ENCODE data around the gene GIT1. TPM values are rescaled to one million over a fixed set of nuclear protein-coding genes. Genes with fewer than 3 reads are reported as not detected.
A peak's percentile ranks its signal among the peaks of the same experiment; 100 is the strongest.

GIT1 gene
- total and polyA plus RNA-seq, 2 of the 13 experiments (the other 11 are each of a cell fraction or from before 2014, with no cell fraction given), result 14.2 to 30.8 TPM

DNA sequence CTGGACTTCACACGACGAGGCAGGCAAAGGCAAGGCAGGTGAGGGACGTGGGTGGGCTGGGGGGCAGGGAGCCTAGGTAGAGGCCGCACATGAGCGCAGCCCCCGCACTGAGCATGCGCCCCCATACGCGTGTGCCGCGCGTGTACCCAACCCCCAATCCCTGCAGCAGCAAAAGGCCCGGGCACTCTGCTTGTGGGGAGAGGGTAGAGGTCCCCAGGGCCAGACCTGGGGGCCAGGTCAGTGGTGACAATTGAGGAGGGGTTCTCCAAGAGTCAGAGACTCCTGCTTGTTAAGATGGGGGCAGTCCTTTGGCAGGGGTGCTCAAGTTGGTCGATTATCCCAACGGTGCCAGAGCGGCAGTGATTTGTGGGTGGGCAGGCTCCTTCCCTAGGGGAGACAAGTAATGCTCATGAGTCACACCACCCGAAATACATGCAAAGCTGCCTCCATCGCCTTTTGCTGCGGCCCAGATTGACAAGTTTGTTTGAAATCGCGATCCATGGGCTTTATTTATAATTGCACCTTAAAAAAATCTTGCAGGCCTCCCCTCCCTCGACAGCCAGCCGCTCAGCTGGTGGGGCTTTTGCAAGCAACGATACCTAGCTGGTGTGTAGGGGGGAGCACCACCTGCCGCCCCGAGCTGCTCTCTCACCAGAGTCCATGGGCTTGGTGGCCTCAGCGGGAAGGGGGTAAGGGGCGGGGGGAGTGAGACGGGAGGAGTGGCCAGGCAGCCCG is 1.1 kb upstream of the GIT1 start (continued):
- no peak for TF ChIP-seq ONECUT2 (CRISPR knock-in tag; IDR thresholded peaks at IDR 0.05)
- no peak for TF ChIP-seq ZNF18 (CRISPR knock-in tag; IDR thresholded peaks at IDR 0.05; ENCODE audit: insufficient replicate concordance)
- TF ChIP-seq HNRNPK (IDR thresholded peaks at IDR 0.05; ENCODE audit: low read depth, low read length, poor library complexity, severe bottlenecking), result no peak
- TF ChIP-seq BRCA1 (CRISPR knock-in tag; IDR thresholded peaks at IDR 0.05), result no peak
- no peak for TF ChIP-seq ZNF7 (CRISPR knock-in tag; IDR thresholded peaks at IDR 0.05)
- TF ChIP-seq ZNF800 (CRISPR knock-in tag; IDR thresholded peaks at IDR 0.05), result no peak
- TF ChIP-seq ZHX2 (IDR thresholded peaks at IDR 0.05; ENCODE audit: low read depth), result no peak
- TF ChIP-seq ZHX2 (CRISPR knock-in tag; IDR thresholded peaks at IDR 0.05; ENCODE audit: borderline replicate concordance), result no peak
- no peak for TF ChIP-seq ZNF614 (CRISPR knock-in tag; IDR thresholded peaks at IDR 0.05; ENCODE audit: borderline replicate concordance)
- no peak; the same call in 1 of the 2 replicates for TF ChIP-seq ZNF772 (CRISPR knock-in tag; IDR thresholded peaks at IDR 0.05)
- TF ChIP-seq ZNF501 (CRISPR knock-in tag; IDR thresholded peaks at IDR 0.05), result no peak
- TF ChIP-seq U2AF2 (IDR thresholded peaks at IDR 0.05; ENCODE audit: low read depth, low read length), result no peak
- no peak for TF ChIP-seq NONO (IDR thresholded peaks at IDR 0.05)
- TF ChIP-seq NONO (CRISPR knock-in tag; conservative IDR thresholded peaks at IDR 0.05), result peak; percentile 75
- TF ChIP-seq NRL (CRISPR knock-in tag; IDR thresholded peaks at IDR 0.05; ENCODE audit: borderline replicate concordance), result peak; percentile 30; the same call in 1 of the 2 replicates
- TF ChIP-seq, protein P1, sequence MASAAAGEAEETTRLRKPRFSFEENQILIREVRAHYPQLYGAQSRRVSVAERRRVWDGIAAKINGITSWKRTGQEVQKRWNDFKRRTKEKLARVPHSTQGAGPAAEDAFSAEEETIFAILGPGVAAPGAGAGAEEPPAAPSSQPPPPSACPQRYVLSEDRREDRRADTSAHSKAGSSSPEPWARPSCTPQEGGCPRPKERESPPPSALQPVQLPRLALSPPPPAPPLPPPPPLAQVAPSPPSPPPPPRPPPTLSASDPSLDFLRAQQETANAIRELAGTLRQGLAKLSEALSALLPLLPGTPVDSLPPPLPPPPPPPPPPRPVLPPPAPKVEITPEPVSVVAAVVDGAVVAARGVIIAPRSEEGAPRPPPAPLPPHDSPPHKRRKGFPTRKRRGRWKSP (CRISPR knock-in tag; IDR thresholded peaks at IDR 0.05), result no peak
- no peak for TF ChIP-seq BRF2 (CRISPR knock-in tag; IDR thresholded peaks at IDR 0.05)
- TF ChIP-seq ZNF672 (CRISPR knock-in tag; IDR thresholded peaks at IDR 0.05), result no peak
